CD4-positive, alpha-beta T cell treated with Interleukin-6 for 4 hours (primary cell): ENCODE data around the gene AFDN.
"Not testable (repeated sequence)": the region's sequence is repeated elsewhere in the genome, so short reads cannot be mapped to it uniquely, and the experiment has no call there.

Experiments
- DNase-seq: peaks from one replicate; pipeline ENCODE4 v3.0.0-alpha.2; 2020; ENCODE audit warnings: mixed read lengths

AFDN gene

GRCh38 chr6:167962711-167963110 is 136.0 kb downstream of the AFDN start:
- no peak for DNase-seq

- DNase-seq: no peak
Measured at GRCh38 chr6:167963589-167964057, 136.9 kb downstream of the AFDN start.

- DNase-seq: no peak
Measured at GRCh38 chr6:167965592-167966539, 139.2 kb downstream of the AFDN start.

- DNase-seq: no peak
Measured at GRCh38 chr6:167966540-167966905, 139.8 kb downstream of the AFDN start.

- no peak for DNase-seq
Measured at GRCh38 chr6:167968091-167968490, 141.4 kb downstream of the AFDN start.

- DNase-seq: no peak
Measured at GRCh38 chr6:167970230-167970629, 143.5 kb downstream of the AFDN start.

GRCh38 chr6:167972193-167972592 is 145.5 kb downstream of the AFDN start:
- no peak for DNase-seq

GRCh38 chr6:167973148-167973885 is 146.6 kb downstream of the AFDN start:
- DNase-seq: no peak

GRCh38 chr6:167974640-167975344 is 148.1 kb downstream of the AFDN start:
- no peak for DNase-seq

- DNase-seq: no peak
Measured at GRCh38 chr6:167975458-167975857, 148.7 kb downstream of the AFDN start.

- not testable (repeated sequence) for DNase-seq
Measured at GRCh38 chr6:167976116-167976657, 149.5 kb downstream of the AFDN start.

- no peak for DNase-seq
Measured at GRCh38 chr6:167976708-167977107, 150.0 kb downstream of the AFDN start.

- DNase-seq: no peak
Measured at GRCh38 chr6:167977717-167978467, 151.2 kb downstream of the AFDN start.

- no peak for DNase-seq
Measured at GRCh38 chr6:167978607-167979006, 151.9 kb downstream of the AFDN start.

GRCh38 chr6:167979436-167980139 is 152.9 kb downstream of the AFDN start:
- DNase-seq: no peak

- DNase-seq: no peak
Measured at GRCh38 chr6:167980911-167981580, 154.3 kb downstream of the AFDN start.

- DNase-seq: no peak
Measured at GRCh38 chr6:167981916-167982462, 155.3 kb downstream of the AFDN start.

GRCh38 chr6:167984144-167984719 is 157.5 kb downstream of the AFDN start:
- DNase-seq: no peak

GRCh38 chr6:167984876-167985604 is 158.3 kb downstream of the AFDN start:
- DNase-seq: no peak
